ENCODE results near the gene GGPS1.
"Not testable (repeated sequence)": the region's sequence is repeated elsewhere in the genome, so short reads cannot be mapped to it uniquely, and the experiment has no call there.

Gene GGPS1

DNA sequence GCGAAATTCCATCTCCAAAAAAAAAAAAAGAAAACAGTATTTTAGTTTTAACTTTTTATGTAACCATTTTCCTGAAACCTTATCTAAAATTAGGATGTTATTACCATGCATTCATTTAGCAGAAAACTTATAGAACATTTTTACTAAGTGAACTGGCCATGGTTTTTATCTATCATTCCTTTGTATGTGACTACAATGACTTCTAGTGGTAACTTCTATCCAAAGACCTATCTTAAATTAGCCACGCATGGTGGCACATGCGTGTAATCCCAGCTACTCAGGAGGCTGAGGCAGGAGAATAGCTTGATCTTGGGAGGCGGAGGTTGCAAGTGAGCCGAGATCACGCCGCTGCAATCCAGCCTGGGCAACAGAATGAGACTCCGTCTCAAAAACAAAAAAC, 11.4 kb downstream of the GGPS1 start:
- DNase-seq (ENCODE audit: low spot score), result no peak

DNA sequence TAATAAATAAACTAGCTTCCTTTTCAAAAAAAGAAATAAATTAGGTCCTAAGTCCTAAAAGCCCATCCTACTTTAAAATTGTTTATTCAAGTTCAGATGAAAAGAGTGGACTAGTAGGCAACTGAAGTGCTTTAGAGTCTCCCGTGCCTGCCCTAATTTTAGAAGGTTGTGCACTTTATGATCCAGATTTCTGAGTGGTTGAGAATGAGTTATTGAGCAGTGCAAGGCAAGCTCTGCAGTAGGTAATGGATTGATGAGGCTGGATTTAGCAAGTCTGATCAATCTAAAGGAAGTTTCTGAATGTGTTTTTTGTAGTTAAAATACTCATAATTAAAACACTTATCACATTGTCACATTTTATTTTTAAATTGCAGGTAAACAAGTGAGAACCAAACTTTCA, 13.0 kb downstream of the GGPS1 start:
- DNase-seq (ENCODE audit: low spot score), result no peak

DNA sequence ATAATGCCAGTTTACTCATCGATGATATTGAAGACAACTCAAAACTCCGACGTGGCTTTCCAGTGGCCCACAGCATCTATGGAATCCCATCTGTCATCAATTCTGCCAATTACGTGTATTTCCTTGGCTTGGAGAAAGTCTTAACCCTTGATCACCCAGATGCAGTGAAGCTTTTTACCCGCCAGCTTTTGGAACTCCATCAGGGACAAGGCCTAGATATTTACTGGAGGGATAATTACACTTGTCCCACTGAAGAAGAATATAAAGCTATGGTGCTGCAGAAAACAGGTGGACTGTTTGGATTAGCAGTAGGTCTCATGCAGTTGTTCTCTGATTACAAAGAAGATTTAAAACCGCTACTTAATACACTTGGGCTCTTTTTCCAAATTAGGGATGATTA, 13.7 kb downstream of the GGPS1 start:
- no peak for DNase-seq (ENCODE audit: low spot score)

GRCh38 chr1:235342471-235342870, 14.1 kb downstream of the GGPS1 start:
- no peak for DNase-seq (ENCODE audit: low spot score)

DNA sequence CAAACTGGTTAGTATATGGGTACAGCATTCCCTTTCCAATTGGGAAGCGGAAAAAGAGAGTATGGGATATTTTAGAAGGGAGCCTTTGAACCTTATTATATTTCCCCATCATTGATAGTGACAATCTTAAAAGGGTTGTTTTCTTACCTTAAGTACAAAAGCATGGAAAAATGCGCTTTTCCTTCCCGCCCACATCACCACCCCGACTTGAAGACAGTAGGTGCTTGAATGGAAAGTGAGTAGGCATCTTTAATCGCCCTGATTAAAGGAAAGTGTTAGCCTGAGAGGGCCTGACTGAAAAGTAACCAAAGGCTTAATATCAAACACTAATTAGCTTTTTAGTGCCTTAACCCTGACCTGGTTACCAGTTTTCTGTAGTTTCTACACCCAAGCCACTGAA, 15.4 kb downstream of the GGPS1 start:
- DNase-seq (ENCODE audit: low spot score), result no peak

- DNase-seq (ENCODE audit: low spot score), result no peak
Measured at GRCh38 chr1:235351441-235351840, 23.1 kb downstream of the GGPS1 start.

GRCh38 chr1:235351898-235352297, 23.5 kb downstream of the GGPS1 start:
- no peak for DNase-seq (ENCODE audit: low spot score)

GRCh38 chr1:235357485-235358373, 29.4 kb downstream of the GGPS1 start:
- no peak for DNase-seq (ENCODE audit: low spot score)

GRCh38 chr1:235358899-235359298, 30.5 kb downstream of the GGPS1 start:
- DNase-seq (ENCODE audit: low spot score), result no peak

DNA sequence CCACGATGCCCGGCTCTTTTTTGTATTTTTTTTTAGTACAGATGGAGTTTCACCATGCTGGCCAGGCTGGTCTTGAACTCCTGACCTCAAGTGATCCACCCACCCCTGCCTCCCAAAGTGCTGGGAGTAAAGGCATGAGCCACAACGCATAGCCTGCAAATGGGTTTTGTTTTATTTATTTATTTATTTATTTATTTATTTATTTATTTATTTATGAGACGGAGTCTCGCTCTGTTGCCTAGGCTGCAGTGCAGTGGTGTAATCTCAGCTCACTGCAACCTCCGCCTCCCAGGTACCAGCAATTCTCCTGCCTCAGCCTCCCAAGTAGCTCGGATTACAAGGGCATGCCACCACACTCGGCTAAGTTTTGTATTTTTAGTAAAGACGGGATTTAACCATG, 35.8 kb downstream of the GGPS1 start:
- DNase-seq (ENCODE audit: low spot score), result not testable (repeated sequence)

DNA sequence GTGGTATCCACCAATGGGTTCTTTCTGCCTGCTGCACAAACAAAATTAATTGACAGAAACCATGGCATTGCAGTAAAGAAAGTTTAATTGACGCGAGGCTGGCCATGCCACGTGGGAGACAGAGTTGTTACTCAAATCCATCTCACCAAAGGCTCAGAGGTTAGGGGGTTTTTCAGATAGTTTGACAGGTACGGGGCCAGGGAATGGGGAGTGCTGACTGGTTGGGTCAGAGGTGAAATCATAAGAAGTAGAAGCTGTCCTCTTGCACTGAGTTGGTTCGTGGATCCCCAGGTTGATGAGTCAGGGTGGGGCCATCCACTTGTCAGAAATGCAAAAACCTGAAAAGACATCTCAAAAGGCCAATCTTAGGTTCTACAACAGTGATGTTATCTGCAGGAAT, 37.9 kb downstream of the GGPS1 start:
- DNase-seq (ENCODE audit: low spot score), result no peak

GRCh38 chr1:235367000-235367908, 38.9 kb downstream of the GGPS1 start, which contains the start of gene TBCE:
TSS of gene TBCE (plus strand) at chr1:235367427. CDS start at chr1:235380050, 12,623 bp downstream.
- DNase-seq (ENCODE audit: low spot score), result peak; percentile 93

DNA sequence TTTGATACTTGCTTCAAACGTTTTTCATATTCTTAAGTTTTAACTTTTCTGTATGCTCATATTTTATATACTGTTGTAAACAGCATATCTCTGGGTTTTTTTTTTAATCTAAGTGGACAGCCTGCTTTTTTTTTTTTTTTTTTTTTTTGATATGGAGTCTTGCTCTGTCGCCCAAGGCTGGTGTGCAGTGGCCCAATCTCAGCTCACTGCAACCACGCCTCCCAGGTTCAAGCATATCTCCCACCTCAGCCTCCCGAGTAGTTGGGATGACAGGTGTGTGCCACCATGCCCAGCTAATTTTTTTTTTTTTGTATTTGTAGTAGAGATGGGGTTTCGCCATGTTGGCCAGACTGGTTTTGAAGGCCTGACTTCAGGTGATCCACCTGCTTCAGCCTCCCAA, 40.1 kb downstream of the GGPS1 start:
- no peak for DNase-seq (ENCODE audit: low spot score)

DNA sequence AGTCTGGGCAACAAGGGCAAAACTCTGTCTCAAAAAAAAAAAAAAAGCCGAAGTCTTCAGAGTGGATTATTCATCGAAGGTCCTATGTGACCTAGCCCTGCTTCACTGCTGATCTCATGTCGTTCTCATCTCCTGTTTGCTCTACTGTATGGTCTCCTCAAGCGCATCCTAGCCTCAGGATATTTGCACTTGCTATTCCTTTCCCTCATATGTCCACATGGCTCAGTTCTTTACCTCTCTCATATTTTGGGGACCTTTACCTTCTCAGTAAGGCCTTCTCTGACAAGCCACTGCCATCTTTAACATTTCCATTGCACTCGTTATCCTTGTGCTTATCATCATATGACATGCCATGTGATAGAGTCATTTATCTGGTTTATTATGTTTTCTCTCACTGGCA, 41.4 kb downstream of the GGPS1 start:
- no peak for DNase-seq (ENCODE audit: low spot score)

GRCh38 chr1:235375919-235376605, 47.7 kb downstream of the GGPS1 start:
- DNase-seq (ENCODE audit: low spot score), result no peak

- not testable (repeated sequence) for DNase-seq (ENCODE audit: low spot score)
Measured at GRCh38 chr1:235378134-235378735, 49.9 kb downstream of the GGPS1 start.

DNA sequence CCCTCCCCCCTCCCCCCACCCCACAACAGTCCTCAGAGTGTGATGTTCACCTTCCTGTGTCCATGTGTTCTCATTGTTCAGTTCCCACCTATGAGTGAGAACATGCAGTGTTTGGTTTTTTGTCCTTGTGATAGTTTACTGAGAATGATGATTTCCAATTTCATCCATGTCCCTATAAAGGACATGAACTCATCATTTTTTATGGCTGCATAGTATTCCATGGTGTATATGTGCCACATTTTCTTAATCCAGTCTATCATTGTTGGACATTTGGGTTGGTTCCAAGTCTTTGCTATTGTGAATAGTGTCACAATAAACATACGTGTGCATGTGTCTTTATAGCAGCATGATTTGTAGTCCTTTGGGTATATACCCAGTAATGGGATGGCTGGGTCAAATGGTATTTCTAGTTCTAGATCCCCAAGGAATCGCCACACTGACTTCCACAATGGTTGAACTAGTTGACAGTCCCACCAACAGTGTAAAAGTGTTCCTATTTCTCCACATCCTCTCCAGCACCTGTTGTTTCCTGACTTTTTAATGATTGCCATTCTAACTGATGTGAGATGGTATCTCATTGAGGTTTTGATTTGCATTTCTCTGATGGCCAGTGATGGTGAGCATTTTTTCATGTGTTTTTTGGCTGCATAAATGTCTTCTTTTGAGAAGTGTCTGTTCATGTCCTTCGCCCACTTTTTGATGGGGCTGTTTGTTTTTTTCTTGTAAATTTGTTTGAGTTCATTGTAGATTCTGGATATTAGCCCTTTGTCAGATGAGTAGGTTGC, 53.8 kb downstream of the GGPS1 start:
- not testable (repeated sequence) for DNase-seq (ENCODE audit: low spot score)

- not testable (repeated sequence) for DNase-seq (ENCODE audit: low spot score)
Measured at GRCh38 chr1:235385633-235386032, 57.3 kb downstream of the GGPS1 start.

GRCh38 chr1:235391874-235392273, 63.5 kb downstream of the GGPS1 start:
- DNase-seq (ENCODE audit: low spot score), result no peak

Measured in putamen (tissue), 1 donor.